GM18519 (cell line): ENCODE measurements around the gene AP3S2.
"Not testable (repeated sequence)": the region's sequence is repeated elsewhere in the genome, so short reads cannot be mapped to it uniquely, and the experiment has no call there.

ENCODE experiments used
- ATAC-seq: cut with Tn5 transposase; IDR thresholded peaks from one replicate; pipeline ENCODE4 v1.9.1; 2021; ENCODE audit warnings: mild to moderate bottlenecking, moderate library complexity; ENCODE audit not compliant: unreplicated experiment, low FRiP score

AP3S2 gene

DNA sequence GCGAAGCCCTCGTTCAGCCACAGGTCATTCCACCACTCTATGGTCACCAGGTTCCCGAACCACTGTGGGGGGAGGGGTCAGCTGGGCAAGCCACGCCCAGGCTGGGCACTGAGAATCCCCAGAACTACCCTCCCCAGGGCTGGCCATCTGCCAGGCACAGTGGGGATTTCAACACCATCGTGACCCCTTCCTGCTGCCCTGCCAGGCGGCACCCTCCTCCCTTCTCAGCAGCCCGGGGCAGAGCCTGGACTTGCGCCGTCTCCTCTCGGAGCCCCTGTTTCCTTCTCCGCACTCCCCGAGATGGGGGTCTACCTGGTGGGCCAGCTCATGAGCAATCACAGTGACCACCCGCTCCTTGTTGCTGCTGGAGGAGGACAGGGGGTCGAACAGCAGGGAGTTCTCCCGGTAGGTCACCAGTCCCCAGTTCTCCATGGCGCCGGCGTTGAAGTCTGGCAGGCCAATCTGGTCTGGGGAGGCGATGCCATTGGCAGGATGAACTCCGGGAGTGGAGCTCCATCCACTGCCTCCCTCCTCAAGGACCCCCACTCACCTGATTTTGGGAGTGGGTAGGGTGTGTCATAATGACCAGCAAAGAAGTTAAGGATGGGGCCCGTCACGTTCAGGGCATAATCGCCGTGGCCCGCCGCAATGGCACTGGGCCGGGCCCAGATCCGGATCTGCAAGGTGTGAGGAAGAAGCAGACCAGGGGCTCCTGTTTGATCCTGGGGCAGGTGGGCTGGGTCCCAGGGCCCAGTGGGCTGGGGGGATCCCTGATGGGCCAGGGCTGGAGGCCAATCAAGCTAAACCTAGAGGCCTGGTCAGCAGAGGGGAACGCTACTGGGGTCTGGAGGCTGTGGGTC, 89.6 kb downstream of the AP3S2 start:
- ATAC-seq: no peak

DNA sequence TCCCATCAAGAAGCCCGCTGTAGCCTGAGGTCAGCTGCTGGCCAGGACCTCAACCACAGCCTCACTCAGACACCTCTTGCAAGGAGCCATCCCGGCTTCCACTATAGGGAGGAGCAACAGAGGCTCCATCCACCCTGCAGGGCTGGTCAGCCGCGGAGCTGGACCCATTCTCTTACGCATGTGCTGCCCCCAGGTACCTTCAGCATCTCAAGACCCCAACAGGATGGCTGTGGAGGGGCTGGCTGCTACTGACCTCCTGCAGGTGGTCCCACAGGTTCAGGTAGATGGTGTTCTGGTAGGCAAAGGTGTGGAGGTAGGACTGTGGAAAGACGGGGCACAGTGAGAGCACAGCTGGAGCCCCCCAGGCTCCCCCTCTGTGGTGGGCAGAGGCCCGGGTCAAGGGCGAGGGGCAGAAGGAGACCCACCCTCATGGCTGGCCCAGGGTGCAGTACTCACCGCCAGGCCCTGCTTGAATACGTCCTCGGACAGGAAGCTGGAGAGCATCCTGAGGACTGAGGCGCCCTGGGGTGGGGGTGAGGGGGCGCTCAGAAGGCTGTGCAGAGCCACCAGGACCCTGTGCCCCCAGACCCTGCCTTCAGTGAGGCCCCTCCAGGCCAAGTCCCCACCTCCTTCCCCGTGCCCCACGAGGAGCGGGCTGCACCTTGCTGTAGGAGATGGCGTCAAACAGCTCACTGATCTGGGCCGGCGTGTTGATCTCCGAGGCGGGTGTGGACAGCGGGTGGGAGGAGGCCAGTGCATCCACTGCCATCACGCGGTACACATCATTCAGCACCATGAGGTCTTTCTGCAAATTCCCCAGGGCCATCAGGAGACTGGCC, 90.6 kb downstream of the AP3S2 start:
- no peak for ATAC-seq

DNA sequence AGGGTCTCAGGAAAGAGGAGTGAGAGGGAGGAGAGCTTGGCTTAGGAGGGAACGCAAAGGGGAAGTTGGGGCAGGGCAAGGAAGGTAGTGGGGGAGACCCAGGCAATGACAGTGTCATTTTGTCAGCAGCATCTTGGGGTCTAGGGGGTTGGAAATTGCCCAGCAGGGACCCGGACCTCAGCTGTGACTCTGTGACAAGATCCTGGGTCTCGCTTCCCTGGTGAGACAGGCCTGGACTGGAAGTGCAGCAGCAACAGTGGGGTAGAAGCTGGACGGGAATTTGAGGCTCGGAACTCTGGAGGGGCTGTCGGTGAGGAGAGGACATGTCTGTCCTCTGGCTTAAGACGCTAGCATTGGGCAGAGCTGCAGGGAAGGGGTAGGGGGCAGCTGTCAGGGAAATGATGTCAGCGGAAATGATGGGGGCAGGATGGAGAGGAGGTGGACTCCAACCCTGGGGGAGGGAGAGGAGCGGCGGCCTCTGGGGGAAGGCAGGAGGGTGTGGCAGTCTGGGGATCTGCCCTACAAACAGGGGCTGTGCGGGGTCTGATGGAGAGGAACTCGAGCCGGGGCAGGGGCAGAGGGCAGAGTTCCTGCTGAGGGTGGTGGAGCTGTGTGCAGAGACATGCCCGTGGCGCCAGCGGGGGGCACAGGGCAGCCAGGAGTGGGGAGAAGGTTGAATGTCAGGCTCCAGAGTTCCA, 91.4 kb downstream of the AP3S2 start:
- ATAC-seq: no peak

DNA sequence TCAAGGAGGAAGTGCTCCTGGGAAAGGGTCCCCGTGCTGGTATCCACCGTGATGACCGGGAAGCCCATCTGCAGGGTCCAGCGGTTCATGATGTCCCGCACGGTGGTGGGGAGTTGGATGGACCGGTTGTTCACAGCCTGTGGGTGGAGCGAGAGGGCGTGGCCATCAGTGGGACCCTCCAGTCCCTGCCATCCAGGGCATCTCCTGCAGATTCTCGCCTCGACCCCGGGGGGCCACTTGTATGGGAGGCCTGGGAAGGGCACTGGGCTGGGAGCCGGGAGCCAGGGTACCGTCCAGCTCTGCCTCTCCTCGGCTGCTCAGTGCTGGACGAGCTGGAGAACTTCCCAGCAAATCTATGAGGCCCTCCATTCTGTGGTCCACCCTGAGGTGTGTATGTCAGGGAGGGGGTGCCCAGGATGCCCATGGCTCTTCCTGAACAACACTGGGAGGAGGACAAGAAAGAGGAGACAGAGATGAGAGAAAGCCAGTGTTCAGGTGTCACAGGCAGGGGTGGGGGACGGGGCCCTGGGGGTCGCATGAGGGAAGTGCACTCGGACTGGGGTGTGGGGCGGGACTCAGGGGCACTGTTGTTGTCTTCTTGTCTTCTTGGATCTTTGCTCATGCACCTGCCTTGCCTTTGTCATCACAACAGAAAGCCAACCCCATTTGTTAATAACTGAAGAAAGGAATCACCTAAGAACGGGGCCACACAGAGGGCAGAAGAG, 92.2 kb downstream of the AP3S2 start:
- ATAC-seq: no peak

DNA sequence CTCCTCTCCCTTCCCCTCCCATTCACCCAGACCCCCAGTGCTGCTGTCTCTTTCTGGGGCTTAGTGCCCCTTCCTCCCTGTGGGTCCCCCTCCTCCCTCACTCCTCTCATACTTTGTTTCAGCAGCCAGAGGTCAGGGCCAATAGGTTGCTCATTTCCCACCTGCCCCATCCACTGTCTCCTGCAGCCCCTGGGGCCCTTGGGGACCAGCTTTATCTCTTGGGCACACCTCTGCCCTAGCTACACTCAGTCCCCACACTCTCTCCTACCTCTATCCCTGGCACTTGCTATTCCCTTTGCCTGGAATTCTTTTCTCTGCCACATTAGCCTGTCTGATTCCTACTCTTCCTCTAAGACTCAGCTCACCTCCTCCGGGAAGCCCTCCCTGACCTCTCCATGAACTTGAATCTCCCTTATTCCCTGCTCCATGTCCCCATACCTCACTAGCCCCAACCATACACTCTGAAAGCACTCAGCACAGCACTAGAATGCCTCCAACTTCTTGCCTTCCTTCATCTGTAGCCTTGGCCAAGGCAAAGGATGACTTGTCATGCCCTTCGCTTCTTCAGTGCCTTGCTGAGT, 93.8 kb downstream of the AP3S2 start:
- no peak for ATAC-seq

DNA sequence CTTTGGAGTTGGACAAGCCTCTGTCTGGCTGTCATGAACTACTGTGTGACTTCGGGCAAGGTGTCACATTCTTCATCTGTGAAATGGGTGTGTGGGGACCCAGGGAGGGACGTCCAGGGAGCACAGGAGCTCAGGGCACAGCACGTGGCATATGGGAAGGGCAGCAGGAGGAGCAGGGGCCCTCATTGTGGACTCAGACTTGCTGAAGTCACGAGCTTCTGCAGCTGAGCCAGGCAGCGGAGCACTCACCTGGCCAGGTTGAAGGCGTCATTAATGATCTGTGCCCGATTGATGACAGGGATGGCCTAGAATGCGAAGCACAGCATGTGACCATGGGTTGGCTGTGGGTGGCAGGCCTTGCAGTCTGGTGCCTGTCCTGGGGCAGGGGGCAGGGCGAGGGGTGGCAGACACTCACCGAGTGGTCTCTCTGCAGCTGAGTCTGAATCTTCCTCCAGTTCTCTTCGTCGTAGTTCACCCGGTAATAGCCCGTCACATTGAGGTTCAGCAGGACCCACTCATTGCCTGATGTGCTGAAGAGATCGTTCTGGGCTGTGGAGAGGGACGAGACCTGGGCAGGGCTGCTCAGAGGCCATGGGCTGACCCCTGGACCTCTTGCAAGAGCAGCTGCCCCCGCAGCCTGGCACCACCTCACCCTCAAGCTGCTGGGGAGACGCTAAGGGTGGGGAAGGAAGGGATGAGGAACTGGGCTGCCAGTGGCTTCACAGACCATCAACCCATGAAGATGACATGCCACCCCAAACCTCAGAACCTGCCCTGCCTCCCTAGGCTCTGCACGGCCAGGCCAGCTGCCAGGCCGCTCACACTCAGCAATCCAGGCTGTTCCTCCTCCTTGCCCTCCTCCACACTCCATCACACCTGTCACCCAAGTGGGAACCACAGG, 94.5 kb downstream of the AP3S2 start:
- no peak for ATAC-seq

DNA sequence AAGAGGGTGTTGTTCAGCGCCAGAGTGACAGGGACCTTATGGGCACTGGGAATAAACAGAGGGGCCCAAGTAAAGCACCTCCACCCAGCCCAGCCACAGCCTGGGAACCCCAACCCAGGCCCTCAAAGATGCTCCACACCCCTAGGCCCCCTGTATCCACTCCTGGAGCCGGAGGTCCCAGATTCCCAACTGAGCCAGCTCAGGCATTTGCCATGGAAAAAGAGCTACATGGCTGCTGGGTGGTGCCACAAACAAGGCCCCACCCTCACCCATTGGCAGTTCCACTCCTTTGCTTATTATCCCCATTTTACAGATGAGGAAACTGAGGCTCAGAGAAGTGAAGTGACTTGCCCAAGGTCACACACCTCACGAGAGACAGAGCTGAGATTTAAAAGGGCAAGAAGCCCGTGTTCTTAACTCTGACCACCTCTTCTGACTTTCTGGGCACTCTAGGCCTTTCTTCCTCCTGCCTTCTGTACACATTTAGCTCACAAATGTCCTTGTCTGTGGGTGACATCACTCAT, 96.1 kb downstream of the AP3S2 start:
- ATAC-seq: no peak

DNA sequence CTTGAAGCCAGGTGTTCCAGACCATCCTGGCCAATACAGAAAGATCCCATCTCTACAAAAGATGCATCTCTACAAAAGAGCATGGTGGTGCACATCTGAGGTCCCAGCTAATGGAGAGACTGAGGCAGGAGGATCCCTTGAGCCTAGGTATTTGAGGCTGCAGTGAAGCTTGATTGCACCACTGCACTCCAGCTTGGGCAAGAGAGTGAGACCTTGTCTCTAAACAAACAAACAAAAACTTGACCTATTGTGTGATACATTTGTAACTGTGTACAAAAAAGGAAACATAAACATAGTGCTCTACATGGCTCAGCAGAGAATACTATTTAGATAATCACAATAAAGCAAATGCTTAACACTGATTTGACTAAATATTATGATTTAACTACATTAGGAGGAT, 97.8 kb downstream of the AP3S2 start:
- no peak for ATAC-seq

DNA sequence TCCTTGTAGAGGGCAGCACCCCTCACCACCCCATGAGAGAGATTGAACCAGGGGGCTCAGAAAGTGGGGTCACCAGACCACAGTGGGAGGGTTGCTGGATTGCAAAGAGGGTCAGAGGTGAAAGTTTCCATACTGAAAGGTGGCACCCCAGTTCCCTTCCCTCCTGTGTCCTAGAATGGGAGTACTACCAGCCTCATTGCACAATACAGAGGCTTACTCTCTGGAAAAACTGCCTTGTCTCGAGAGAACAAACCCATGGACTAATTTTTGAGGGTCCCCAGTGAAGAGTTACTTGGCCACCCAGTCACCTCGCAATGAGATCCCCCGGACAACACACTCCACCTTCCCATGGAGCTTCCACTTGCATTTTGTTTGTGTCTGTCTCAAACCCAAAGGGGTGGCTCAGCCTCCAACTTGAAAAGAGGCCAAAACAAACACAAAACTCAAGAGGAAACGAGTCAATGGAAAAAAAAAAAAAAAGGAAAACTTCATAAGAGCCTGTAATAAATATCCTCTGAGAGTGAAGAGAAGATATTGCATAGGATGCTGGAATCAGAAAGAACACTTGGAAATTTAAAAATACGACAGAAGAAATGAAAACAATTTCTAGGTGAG, 99.1 kb downstream of the AP3S2 start:
- ATAC-seq: no peak

DNA sequence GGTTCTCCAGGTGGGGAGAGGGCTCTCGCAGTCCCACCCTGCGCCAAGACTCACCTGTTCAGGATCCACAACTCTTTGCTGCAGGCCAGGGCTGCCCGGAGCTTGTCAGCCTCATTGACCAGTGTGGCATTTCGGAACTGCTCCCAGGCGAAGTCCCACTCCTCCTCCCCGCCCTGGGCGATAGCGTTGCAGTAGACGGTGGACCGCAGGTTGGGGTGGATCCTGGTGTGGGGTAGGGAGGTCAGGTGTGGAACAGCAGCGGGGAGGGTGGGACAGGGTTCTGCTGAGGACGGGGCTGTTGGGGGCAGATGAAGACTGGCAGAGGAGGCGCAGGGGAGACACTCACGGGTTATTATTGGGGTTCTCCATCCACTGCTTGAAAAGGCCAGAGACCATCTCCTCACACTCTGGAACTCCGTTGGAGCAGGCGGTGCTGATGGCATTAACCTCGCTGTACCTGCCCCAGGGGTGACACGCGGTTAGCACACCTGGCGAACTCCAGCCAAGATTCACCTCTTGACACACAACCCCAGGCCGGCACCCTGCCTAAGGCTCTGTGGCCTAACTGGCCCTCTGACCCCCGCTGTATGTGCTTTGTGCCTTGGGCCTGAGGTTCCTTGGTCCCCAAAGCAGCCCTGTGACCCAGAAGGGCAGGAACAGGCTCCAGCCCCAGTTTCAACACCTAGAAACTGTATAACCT, 101.5 kb downstream of the AP3S2 start:
- ATAC-seq: no peak

DNA sequence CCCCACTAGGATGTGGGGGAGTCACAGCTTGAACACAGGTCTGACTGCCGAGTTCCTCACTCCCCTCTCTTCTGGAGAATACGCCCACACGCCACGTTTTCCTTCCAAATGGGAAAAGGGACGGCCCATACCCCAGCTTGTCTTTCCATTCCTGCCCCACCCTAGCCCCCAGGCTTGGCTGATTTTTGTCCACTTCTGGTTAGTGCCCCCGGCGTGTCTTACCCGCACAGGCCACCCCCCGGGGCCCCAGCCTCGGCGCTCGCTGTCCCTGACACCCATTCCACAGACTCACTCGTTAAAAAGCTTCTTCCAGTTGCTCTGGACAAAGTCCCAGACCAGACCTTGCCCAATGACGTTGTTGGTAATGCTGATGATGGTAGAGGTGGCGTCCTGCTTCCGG, 103.1 kb downstream of the AP3S2 start:
- ATAC-seq: no peak

DNA sequence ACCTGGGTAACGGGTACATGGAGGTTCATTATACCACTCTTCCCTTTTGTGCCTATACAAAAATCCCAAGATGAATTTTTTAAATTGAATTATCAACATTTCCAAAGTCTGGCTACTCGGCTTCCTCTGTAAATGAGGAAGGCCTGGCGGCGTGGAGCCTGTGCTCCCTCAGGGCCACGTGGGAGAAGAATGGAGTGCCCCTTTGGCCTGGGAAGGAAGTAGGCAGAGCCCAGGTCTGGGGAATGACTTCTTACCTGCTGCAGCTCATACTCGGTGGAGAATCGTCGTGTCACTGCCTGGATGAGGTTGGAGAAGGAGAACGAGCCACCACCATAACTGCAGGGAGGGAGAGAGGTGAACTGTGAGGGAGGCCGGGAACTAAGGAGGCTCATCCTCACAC, 103.6 kb downstream of the AP3S2 start:
- no peak for ATAC-seq

DNA sequence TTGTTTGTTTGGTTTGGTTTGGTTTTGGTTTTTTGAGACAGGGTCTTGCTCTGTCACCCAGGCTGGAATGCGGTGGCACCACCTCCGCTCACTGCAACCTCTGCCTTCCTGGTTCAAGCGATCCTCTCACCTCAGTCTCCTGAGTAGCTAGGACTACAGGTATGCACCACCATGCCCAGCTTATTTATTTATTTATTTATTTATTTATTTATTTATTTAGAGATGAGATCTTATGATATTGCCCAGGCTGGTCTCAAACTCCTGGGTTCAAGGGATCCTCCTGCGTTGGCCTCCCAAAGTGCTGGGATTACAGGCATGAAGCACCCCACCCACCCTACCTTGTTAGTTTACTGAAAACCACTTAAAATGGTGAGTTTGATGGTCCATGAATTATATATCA, 105.2 kb downstream of the AP3S2 start:
- ATAC-seq: not testable (repeated sequence)

DNA sequence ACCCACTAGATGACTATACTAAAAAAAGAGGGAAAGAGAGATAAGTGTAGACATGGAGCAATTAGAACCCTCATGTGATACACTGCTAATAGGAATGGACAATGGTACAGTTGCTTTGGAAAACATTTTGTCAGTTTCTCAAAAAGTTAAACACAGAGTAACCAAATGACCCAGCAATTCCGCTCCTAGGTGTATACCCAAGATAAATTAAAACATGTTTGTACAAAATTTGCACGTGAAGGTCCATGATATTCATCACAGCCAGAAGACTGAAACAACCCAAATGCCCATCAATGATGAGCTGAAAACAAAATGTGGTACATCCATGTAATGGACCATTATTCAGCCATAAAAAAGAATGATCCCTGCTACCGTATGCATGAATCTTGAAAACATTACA, 105.8 kb downstream of the AP3S2 start:
- ATAC-seq: no peak

DNA sequence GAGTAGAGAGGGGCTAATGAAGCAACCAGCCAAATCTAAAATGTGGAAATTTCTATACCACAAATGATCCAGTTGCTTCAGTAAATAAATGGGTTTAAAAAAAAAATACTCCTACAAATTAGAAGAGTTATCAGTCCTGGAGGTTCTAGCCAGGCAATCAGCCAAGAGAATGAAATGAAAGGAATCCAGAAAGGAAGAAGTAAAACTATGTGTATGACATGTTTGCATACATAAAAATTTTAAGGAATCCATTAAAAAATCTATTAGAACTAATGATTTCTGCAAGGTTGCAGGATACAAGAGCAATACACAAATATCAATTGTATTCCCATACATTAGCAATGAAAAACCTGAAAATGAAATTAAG, 108.0 kb downstream of the AP3S2 start:
- no peak for ATAC-seq

DNA sequence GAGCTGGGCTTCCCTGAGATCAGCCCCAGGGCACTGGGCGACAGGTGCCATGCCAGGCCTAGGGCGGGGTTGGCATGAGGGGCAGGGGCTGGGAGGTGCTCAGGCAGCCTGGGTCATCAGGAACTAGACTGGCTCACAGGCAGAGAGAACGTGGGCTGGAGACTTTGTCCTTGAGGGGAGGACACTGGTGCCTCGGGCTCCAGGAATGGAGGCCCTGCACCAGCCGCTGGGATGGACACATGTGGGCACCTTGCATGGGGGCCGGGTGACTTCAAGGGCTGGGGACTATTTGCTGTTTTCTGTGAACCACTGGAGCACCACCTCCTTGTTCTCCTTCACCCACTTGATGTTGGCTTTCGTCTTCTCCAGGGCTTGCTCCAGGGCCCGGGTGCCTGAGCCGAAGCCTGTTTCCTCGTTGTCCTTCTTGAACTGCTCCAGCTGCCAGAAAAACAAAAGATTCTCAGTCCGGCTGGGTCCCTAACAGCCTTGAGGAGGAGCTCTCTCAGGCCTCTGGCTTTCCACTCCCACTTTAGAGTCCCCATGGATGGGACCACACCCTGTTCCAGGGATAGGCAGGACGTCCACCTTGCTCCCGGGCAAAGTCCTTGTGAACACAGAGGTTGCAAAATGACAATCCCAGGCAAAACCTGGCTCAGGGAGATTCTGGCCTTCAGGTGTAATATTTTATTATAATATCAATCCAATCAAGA, 108.6 kb downstream of the AP3S2 start:
- ATAC-seq: no peak

DNA sequence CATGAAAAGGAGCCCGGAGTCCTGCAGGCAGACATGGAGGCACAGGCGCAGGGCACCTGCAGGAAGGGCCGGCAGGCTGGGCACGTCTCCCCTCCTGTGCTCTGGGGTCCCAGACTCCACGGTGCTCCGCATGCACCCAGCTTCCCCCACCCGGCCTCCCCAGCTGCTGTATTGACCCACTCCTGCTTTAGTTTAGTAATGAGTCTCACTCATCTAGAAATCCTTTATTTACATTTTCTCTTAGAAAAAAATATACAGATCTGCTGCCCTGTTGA, 109.2 kb downstream of the AP3S2 start:
- no peak for ATAC-seq
